ENCODE data around the gene CARF.

CARF gene

DNA sequence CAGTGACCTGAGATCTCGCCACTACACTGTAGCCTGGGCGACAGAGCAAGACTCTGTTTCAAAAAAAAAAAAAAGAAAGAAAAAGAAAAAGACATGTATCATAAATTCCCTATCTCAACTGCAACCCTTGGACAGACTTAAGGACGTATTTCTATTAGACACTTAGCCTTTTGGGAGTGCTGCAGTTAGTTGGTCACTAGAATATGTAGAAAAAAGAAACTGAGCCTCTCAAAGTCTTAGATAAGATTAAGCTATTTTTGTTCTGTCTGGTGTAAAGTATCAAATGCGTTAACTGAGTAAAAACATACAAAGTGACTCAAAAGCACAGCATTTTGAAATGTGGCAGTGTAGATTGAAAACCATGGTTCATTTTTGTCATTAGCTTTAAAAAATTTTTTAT is 109.9 kb downstream of the CARF start:
- H3K27ac ChIP-seq (ENCODE audit: low read depth, low read length): no peak overlapping the region
- no peaks in the 10 kb centered on the region for H3K9me3 ChIP-seq (ENCODE audit: insufficient read depth, low read depth, low read length)
- H3K36me3 ChIP-seq (ENCODE audit: insufficient read depth, low read length): 0 out of 2 replicates have a peak, but pooled peaks cover 1% of the 10 kb centered on the region
- WGBS: 91% methylated on average over 4 of the region's 4 CpGs
- peaks cover 13% of the 10 kb centered on the region; the same call in 1 of the 2 replicates for H3K4me1 ChIP-seq (ENCODE audit: insufficient read depth, low read length)
- H3K27me3 ChIP-seq (ENCODE audit: insufficient read depth, low read length): no peaks in the 10 kb centered on the region
- no peak overlapping the region for H3K9ac ChIP-seq (ENCODE audit: low read depth, low read length)
- no peak overlapping the region for H3K4me3 ChIP-seq (ENCODE audit: low read length)

- Histone ChIP-seq H3K27ac (ENCODE audit: low read depth, low read length) (no peak overlapping the region), H3K9ac (ENCODE audit: low read depth, low read length) (no peak overlapping the region)
- no CpG with 5 or more reads among the region's 1 CpG for WGBS
Observed at GRCh38 chr2:203022751-203023150, 110.7 kb downstream of the CARF start.

DNA sequence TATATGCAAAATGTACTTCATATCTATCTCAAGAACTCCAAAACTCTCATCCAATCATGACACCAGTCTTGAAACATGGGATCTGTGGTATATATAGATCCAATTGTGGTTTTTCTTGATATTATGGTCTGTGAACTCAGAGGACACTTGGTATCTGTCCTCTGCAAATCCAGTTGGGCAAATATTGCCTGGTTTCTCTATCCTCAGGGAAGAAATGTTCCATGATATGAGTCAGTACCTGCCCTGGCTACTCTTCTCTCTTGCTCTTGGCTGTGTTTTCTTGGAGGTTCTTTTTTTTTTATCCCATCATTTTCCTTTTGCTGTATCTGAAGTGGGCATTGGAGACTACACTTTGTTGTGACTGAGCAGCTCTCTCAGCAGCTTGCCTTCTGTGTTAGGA is 113.5 kb downstream of the CARF start:
- no peak overlapping the region for H3K27ac ChIP-seq (ENCODE audit: low read depth, low read length)
- H3K27me3 ChIP-seq (ENCODE audit: insufficient read depth, low read length): no peaks in the 10 kb centered on the region
- no peak overlapping the region for H3K9ac ChIP-seq (ENCODE audit: low read depth, low read length)
- H3K36me3 ChIP-seq (ENCODE audit: insufficient read depth, low read length): no peaks in the 10 kb centered on the region
- H3K9me3 ChIP-seq (ENCODE audit: insufficient read depth, low read depth, low read length): no peaks in the 10 kb centered on the region
- H3K4me3 ChIP-seq (ENCODE audit: low read length): no peak overlapping the region
- no peaks in the 10 kb centered on the region for H3K4me1 ChIP-seq (ENCODE audit: insufficient read depth, low read length)

More at GRCh38 chr2:203022751-203023150, 110.7 kb downstream of the CARF start:
- Histone ChIP-seq H3K4me1 (ENCODE audit: insufficient read depth, low read length) (peaks cover 8% of the 10 kb centered on the region; the same call in 1 of the 2 replicates), H3K36me3 (ENCODE audit: insufficient read depth, low read length) (no peaks in the 10 kb centered on the region), H3K9me3 (ENCODE audit: insufficient read depth, low read depth, low read length) (no peaks in the 10 kb centered on the region), H3K27me3 (ENCODE audit: insufficient read depth, low read length) (no peaks in the 10 kb centered on the region), H3K4me3 (ENCODE audit: low read length) (no peak overlapping the region)

- WGBS: 93% methylated on average over 2 of the region's 2 CpGs
- H3K4me3 ChIP-seq (ENCODE audit: low read length): no peak overlapping the region
Observed at GRCh38 chr2:203030545-203030944, 118.5 kb downstream of the CARF start.

DNA sequence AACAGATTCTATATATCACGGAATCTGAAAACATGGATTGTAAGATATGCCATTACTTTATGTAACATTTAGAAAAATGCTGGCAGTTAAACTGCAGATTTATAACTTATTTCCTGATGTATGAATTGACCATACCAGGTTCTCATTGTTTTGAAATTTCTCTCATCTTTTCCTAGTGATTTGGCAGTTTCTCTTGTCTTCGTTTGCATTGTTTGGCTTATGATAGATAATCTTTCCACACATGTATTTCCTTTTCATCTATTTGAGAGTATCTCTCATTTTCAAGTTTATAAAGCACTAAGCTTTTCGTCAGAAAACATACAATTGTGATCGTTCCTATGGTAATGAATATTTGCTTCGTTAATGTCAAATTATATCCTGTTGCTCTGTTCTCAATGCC is 118.9 kb downstream of the CARF start:
- no peaks in the 10 kb centered on the region for H3K4me1 ChIP-seq (ENCODE audit: insufficient read depth, low read length)
- H3K4me3 ChIP-seq (ENCODE audit: low read length): no peak overlapping the region
- 93% methylated on average over 4 of the region's 5 CpGs for WGBS
- H3K9me3 ChIP-seq (ENCODE audit: insufficient read depth, low read depth, low read length): no peaks in the 10 kb centered on the region
- no peak overlapping the region for H3K9ac ChIP-seq (ENCODE audit: low read depth, low read length)
- H3K27me3 ChIP-seq (ENCODE audit: insufficient read depth, low read length): no peaks in the 10 kb centered on the region
- no peaks in the 10 kb centered on the region for H3K36me3 ChIP-seq (ENCODE audit: insufficient read depth, low read length)
- H3K27ac ChIP-seq (ENCODE audit: low read depth, low read length): no peak overlapping the region

More at GRCh38 chr2:203030545-203030944, 118.5 kb downstream of the CARF start:
- H3K27ac ChIP-seq (ENCODE audit: low read depth, low read length): no peak overlapping the region
- H3K9me3 ChIP-seq (ENCODE audit: insufficient read depth, low read depth, low read length): no peaks in the 10 kb centered on the region
- no peak overlapping the region for H3K9ac ChIP-seq (ENCODE audit: low read depth, low read length)
- H3K27me3 ChIP-seq (ENCODE audit: insufficient read depth, low read length): no peaks in the 10 kb centered on the region
- no peaks in the 10 kb centered on the region for H3K4me1 ChIP-seq (ENCODE audit: insufficient read depth, low read length)
- H3K36me3 ChIP-seq (ENCODE audit: insufficient read depth, low read length): no peaks in the 10 kb centered on the region

DNA sequence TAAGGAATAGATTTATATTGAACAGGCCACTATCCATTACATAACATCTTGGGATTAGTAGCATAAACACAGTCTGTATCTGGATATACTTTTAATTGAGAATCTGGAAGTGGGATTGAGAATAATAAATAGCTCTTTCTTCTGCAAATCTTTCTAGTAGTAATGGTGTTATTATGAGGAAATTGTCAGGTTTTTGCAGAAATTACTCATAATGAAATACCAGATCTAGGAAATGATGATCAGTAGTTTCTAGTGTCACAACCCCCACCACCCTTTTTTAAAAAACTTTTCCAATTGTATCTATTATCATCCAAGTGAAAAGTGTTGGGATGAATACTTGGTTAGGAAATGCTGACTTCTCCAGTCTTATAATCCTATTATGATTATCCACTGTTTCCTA is 121.3 kb downstream of the CARF start:
- Histone ChIP-seq H3K27me3 (ENCODE audit: insufficient read depth, low read length) (no peaks in the 10 kb centered on the region), H3K36me3 (ENCODE audit: insufficient read depth, low read length) (no peaks in the 10 kb centered on the region), H3K9me3 (ENCODE audit: insufficient read depth, low read depth, low read length) (no peaks in the 10 kb centered on the region), H3K9ac (ENCODE audit: low read depth, low read length) (no peak overlapping the region), H3K4me1 (ENCODE audit: insufficient read depth, low read length) (no peaks in the 10 kb centered on the region), H3K27ac (ENCODE audit: low read depth, low read length) (no peak overlapping the region), H3K4me3 (ENCODE audit: low read length) (no peak overlapping the region)

- Histone ChIP-seq H3K4me1 (ENCODE audit: insufficient read depth, low read length) (no peaks in the 10 kb centered on the region), H3K9ac (ENCODE audit: low read depth, low read length) (no peak overlapping the region), H3K9me3 (ENCODE audit: insufficient read depth, low read depth, low read length) (no peaks in the 10 kb centered on the region), H3K36me3 (ENCODE audit: insufficient read depth, low read length) (no peaks in the 10 kb centered on the region), H3K27me3 (ENCODE audit: insufficient read depth, low read length) (no peaks in the 10 kb centered on the region), H3K4me3 (ENCODE audit: low read length) (no peak overlapping the region), H3K27ac (ENCODE audit: low read depth, low read length) (no peak overlapping the region)
- WGBS: 88% methylated on average over 1 of the region's 3 CpGs
Observed at GRCh38 chr2:203035879-203036470, 123.9 kb downstream of the CARF start.
